SK-N-SH treated with all-trans-retinoic acid at 6 μM for 48 hours (cell line): ENCODE measurements around the gene PCDHGA12.
"Not testable (repeated sequence)": the region's sequence is repeated elsewhere in the genome, so short reads cannot be mapped to it uniquely, and the experiment has no call there.

ENCODE experiments used
- ATAC-seq: fragments of 200-7000 bp; cut with Tn5 transposase; 3 replicates; pipeline ENCODE4 v1.9.1; 2020; ENCODE audit warnings: mild to moderate bottlenecking, moderate library complexity
- BACH2 ChIP-seq: fragments of 250-450 bp; sonication (Bioruptor Pico); IDR thresholded peaks from 2 replicates; pipeline ENCODE4 v1.9.0; 2021; ENCODE audit warnings: mild to moderate bottlenecking, borderline replicate concordance
- CREB5 ChIP-seq: fragments of 250-450 bp; sonication (Bioruptor Pico); IDR thresholded peaks from 2 replicates; pipeline ENCODE4 v1.5.1; 2020; ENCODE audit warnings: low read depth, mild to moderate bottlenecking, moderate library complexity
- CSDC2 ChIP-seq: fragments of 250-450 bp; sonication (Bioruptor Pico); IDR thresholded peaks from 2 replicates; pipeline ENCODE4 v1.5.0; 2020; ENCODE audit warnings: mild to moderate bottlenecking, moderate library complexity
- ESRRG ChIP-seq: fragments of 250-450 bp; sonication (Bioruptor Pico); IDR thresholded peaks from 2 replicates; pipeline ENCODE4 v1.6.1; 2021; ENCODE audit warnings: mild to moderate bottlenecking
- GLIS3 ChIP-seq: fragments of 250-450 bp; sonication (Bioruptor Pico); IDR thresholded peaks from 2 replicates; pipeline ENCODE4 v1.5.0; 2020; ENCODE audit warnings: mild to moderate bottlenecking, moderate library complexity
- ISL1 ChIP-seq: fragments of 250-450 bp; sonication (Bioruptor Pico); IDR thresholded peaks from 2 replicates; pipeline ENCODE4 v2.1.2; 2022; ENCODE audit warnings: mild to moderate bottlenecking, moderate library complexity
- OSR1 ChIP-seq: fragments of 250-450 bp; sonication (Bioruptor Pico); IDR thresholded peaks from 2 replicates; pipeline ENCODE4 v1.8.0; 2022; ENCODE audit warnings: moderate library complexity, mild to moderate bottlenecking, inconsistent platforms
- PATZ1 ChIP-seq: fragments of 250-450 bp; sonication (Bioruptor Pico); IDR thresholded peaks from 2 replicates; pipeline ENCODE4 v1.8.0; 2020; ENCODE audit warnings: mild to moderate bottlenecking, moderate library complexity, borderline replicate concordance
- PPARA ChIP-seq: fragments of 250-450 bp; sonication (Bioruptor Pico); IDR thresholded peaks from 2 replicates; pipeline ENCODE4 v1.5.0; 2020; ENCODE audit warnings: mild to moderate bottlenecking, borderline replicate concordance
- RARB ChIP-seq: fragments of 250-450 bp; sonication (Bioruptor Pico); IDR thresholded peaks from 2 replicates; pipeline ENCODE4 v1.8.0; 2021; ENCODE audit warnings: mild to moderate bottlenecking, moderate library complexity
- SNAI2 ChIP-seq: fragments of 250-450 bp; sonication (Bioruptor Pico); IDR thresholded peaks from 2 replicates; pipeline ENCODE4 v1.5.0; 2020; ENCODE audit warnings: mild to moderate bottlenecking, moderate library complexity
- TCF4 ChIP-seq: fragments of 250-450 bp; sonication (Bioruptor Pico); IDR thresholded peaks from 2 replicates; pipeline ENCODE4 v1.8.0; 2021; ENCODE audit warnings: mild to moderate bottlenecking, moderate library complexity, borderline replicate concordance
- TOX ChIP-seq: fragments of 250-450 bp; sonication (Bioruptor Pico); IDR thresholded peaks from 2 replicates; pipeline ENCODE4 v1.8.0; 2021; ENCODE audit warnings: mild to moderate bottlenecking, moderate library complexity, borderline replicate concordance
- TSHZ2 ChIP-seq: fragments of 250-450 bp; sonication (Bioruptor Pico); IDR thresholded peaks from 2 replicates; pipeline ENCODE4 v1.5.0; 2020; ENCODE audit warnings: mild to moderate bottlenecking, moderate library complexity
- ZC3H10 ChIP-seq: fragments of 250-450 bp; sonication (Bioruptor Pico); IDR thresholded peaks from 2 replicates; pipeline ENCODE4 v1.5.1; 2021; ENCODE audit warnings: mild to moderate bottlenecking, moderate library complexity
- ZFP30 ChIP-seq: fragments of 450-650 bp; formaldehyde crosslinking; IDR thresholded peaks from 2 replicates; pipeline ENCODE4 v1.5.0; 2022; ENCODE audit warnings: mild to moderate bottlenecking, moderate library complexity
- ZNF565 ChIP-seq: fragments of 450-650 bp; formaldehyde crosslinking; conservative IDR thresholded peaks from 2 replicates; pipeline ENCODE4 v1.5.0; 2020; ENCODE audit warnings: low read depth, mild to moderate bottlenecking, moderate library complexity
- ZNF70 ChIP-seq: fragments of 450-650 bp; formaldehyde crosslinking; IDR thresholded peaks from 2 replicates; pipeline ENCODE4 v1.5.0; 2020; ENCODE audit warnings: mild to moderate bottlenecking, moderate library complexity
- ZNF8 ChIP-seq: fragments of 450-650 bp; formaldehyde crosslinking; IDR thresholded peaks from 2 replicates; pipeline ENCODE4 v1.5.0; 2020; ENCODE audit warnings: mild to moderate bottlenecking, moderate library complexity
- TF ChIP-seq, protein P1 (sequence below): fragments of 250-450 bp; sonication (Bioruptor Pico); IDR thresholded peaks from 2 replicates; pipeline ENCODE4 v1.5.1; 2021; ENCODE audit warnings: mild to moderate bottlenecking, moderate library complexity

The PCDHGA12 gene

DNA sequence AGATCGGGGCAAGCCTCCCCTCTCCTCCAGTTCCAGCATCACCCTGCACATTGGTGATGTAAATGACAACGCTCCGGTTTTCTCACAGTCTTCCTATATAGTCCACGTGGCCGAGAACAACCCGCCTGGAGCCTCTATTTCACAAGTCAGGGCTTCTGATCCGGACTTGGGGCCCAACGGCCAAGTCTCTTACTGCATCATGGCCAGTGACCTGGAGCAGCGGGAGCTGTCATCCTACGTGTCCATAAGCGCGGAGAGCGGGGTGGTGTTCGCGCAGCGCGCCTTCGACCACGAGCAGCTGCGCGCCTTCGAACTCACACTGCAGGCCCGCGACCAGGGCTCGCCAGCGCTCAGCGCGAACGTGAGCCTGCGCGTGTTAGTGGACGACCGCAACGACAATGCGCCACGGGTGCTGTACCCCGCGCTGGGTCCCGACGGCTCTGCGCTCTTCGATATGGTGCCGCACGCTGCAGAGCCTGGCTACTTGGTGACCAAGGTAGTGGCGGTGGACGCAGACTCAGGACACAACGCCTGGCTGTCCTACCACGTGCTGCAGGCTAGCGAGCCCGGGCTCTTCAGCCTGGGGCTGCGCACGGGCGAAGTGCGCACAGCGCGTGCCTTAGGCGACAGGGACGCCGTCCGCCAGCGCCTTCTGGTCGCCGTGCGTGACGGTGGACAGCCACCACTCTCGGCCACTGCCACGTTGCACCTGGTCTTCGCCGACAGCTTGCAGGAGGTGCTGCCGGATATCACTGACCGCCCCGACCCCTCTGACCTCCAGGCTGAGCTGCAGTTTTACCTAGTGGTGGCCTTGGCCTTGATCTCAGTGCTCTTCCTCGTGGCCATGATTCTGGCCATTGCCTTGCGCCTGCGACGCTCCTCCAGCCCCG, 40.9 kb upstream of the PCDHGA12 start (continued):
- TF ChIP-seq TSHZ2 (CRISPR knock-in tag): no peak
- TF ChIP-seq, protein P1, sequence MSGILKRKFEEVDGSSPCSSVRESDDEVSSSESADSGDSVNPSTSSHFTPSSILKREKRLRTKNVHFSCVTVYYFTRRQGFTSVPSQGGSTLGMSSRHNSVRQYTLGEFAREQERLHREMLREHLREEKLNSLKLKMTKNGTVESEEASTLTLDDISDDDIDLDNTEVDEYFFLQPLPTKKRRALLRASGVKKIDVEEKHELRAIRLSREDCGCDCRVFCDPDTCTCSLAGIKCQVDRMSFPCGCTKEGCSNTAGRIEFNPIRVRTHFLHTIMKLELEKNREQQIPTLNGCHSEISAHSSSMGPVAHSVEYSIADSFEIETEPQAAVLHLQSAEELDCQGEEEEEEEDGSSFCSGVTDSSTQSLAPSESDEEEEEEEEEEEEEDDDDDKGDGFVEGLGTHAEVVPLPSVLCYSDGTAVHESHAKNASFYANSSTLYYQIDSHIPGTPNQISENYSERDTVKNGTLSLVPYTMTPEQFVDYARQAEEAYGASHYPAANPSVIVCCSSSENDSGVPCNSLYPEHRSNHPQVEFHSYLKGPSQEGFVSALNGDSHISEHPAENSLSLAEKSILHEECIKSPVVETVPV: no peak
- TF ChIP-seq OSR1 (CRISPR knock-in tag): no peak
- TF ChIP-seq ZNF70 (CRISPR knock-in tag): no peak
- no peak for TF ChIP-seq SNAI2

DNA sequence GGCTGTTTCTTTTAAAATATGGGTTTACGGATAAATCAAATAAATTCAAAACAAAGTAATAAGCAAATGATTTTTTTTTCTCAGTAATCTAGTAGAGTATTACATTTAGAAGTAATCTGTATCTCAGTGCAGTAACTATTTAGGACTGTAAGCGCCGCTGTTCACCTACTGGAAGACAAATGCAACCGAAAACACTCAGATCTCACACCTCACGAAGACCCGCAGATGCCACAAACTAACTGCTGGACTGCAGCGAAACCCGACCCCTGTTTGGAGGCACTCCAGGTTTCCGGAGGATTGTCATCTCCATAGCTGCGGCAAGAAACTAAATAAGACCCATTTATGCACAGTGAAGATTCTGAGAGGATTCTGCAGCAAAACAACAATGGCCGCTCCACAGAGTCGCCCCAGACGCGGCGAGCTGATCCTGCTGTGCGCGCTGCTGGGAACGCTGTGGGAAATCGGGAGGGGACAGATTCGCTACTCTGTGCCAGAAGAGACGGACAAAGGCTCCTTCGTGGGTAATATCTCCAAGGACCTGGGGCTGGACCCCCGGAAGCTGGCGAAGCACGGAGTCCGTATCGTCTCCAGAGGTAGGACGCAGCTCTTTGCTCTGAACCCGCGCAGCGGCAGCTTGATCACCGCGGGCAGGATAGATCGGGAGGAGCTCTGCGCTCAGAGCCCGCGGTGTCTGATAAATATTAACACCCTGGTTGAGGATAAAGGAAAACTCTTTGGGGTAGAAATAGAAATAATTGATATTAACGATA, 37.7 kb upstream of the PCDHGA12 start, which contains the start of gene PCDHGA8:
PCDHGA8 (plus strand) TSS at position 205 of the 770 bp plus-strand sequence; CDS start at position 386, 181 bp downstream.
- ATAC-seq: no peak
- no peak for TF ChIP-seq OSR1 (CRISPR knock-in tag)
- no peak for TF ChIP-seq BACH2 (CRISPR knock-in tag)
- no peak for TF ChIP-seq TCF4 (CRISPR knock-in tag)
- no peak for TF ChIP-seq CREB5
- TF ChIP-seq TOX (CRISPR knock-in tag): no peak
- TF ChIP-seq GLIS3 (CRISPR knock-in tag): no peak
- TF ChIP-seq, protein P1: no peak
- TF ChIP-seq CSDC2 (CRISPR knock-in tag): no peak
- no peak for TF ChIP-seq PATZ1 (CRISPR knock-in tag)
- no peak for TF ChIP-seq ZNF565 (CRISPR knock-in tag)
- TF ChIP-seq ZC3H10 (CRISPR knock-in tag): no peak
- no peak for TF ChIP-seq ZFP30 (CRISPR knock-in tag)
- no peak for TF ChIP-seq ZNF8 (CRISPR knock-in tag)
- no peak for TF ChIP-seq PPARA (CRISPR knock-in tag)

- no peak for TF ChIP-seq CREB5
- TF ChIP-seq OSR1 (CRISPR knock-in tag): no peak
- TF ChIP-seq ISL1: no peak
- no peak for TF ChIP-seq BACH2 (CRISPR knock-in tag)
- TF ChIP-seq SNAI2: no peak
- no peak for TF ChIP-seq TSHZ2 (CRISPR knock-in tag)
- no peak for TF ChIP-seq TOX (CRISPR knock-in tag)
- TF ChIP-seq CSDC2 (CRISPR knock-in tag): no peak
- TF ChIP-seq RARB (CRISPR knock-in tag): no peak
- no peak for TF ChIP-seq ESRRG (CRISPR knock-in tag)
- ATAC-seq: no peak
Measured at GRCh38 chr5:141393267-141393666, 37.0 kb upstream of the PCDHGA12 start.

- not testable (repeated sequence) for ATAC-seq
Measured at GRCh38 chr5:141394401-141395187, 35.7 kb upstream of the PCDHGA12 start.
